ENCODE measurements around the gene CELF1.

DNA sequence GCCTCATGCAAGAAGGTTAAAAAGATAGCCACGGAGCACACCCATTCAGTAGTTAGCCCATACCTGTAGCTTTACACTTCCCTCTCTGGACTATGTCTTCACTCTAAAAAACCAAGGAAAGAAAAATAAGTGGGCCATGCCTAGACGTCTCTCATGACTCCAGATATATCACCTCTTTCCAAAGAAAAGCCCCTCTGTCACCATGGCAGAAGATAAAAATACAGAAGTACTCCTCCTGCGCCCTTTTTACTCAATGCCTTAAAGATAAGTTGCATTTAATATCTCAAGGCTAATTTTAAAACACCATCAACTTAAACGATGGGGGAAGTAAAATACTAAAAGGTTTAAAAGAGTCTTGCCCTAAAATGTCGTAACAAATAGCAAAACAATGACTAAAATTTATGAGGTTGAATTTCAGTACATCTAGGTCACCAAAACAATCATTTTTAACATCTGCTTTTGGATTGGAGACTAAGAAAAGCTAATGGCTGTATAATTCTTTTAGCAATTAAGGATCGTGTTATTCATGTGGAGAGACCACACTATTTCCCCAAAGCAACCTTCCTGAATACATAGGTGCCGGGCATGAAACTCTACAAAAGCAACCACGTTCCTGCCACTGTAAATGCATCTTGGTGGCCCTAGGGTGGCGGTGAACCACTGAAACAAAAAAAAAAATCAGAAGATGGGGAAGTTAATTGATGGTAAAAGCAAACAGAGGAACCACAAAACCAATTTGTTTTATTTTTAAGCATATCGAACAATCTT is 46.0 kb downstream of the CELF1 start:
- TF ChIP-seq ZNF274 (IDR thresholded peaks at IDR 0.05; ENCODE audit: insufficient read depth, insufficient read length) (no peak), RFX5 (IDR thresholded peaks at IDR 0.05; ENCODE audit: low read depth, low read length) (no peak)
